Thyroid gland (tissue), 4 donors: Measurements from ENCODE around the gene SND1. TPM values are rescaled to one million over a fixed set of nuclear protein-coding genes. Genes with fewer than 3 reads are reported as not detected.

ENCODE experiments used
- DNase-seq, 2 donors: peaks; one replicate each; pipeline ENCODE4 v3.0.0-alpha.2; 2019
- H3K27ac ChIP-seq, 3 donors: fragments of 200-600 bp; sonication (generic); 1 replicate in 2 of 3; 2 replicates in 1 of 3; pipeline ENCODE4 v1.5.1; 2016 to 2019; ENCODE audit warnings: mild to moderate bottlenecking in 1 of 3, moderate library complexity in 1 of 3
- H3K27me3 ChIP-seq: fragments of 200-600 bp; sonication (generic); one replicate; pipeline ENCODE4 v1.5.1; 2019
- H3K36me3 ChIP-seq, 2 donors: fragments of 200-600 bp; sonication (generic); one replicate each; pipeline ENCODE4 v1.5.1; 2016 to 2019
- H3K4me1 ChIP-seq, 2 donors: fragments of 200-600 bp; sonication (generic); one replicate each; pipeline ENCODE4 v1.5.1; 2017 to 2019
- H3K4me3 ChIP-seq, 3 donors: fragments of 200-600 bp; sonication (generic); replicated peaks in 1 of 3; 1 replicate in 2 of 3; 2 replicates in 1 of 3; pipeline ENCODE4 v1.5.1; 2016; ENCODE audit warnings: mild to moderate bottlenecking in 1 of 3
- H3K9me3 ChIP-seq: fragments of 200-600 bp; sonication (generic); one replicate; pipeline ENCODE4 v1.5.1; 2017
- CTCF ChIP-seq, 6 experiments: fragments of 200-600 bp in 3 of 6; fragments of 450-650 bp in 3 of 6; sonication (generic) in 3 of 6; IDR thresholded peaks; one replicate each; pipeline ENCODE4 v1.5.1; 2016 to 2019; ENCODE audit warnings: antibody characterized with exemption in 6 of 6, mild to moderate bottlenecking in 2 of 6, inconsistent platforms in 1 of 6, moderate library complexity in 1 of 6
- POLR2A ChIP-seq, 2 donors: fragments of 450-650 bp; IDR thresholded peaks; one replicate each; pipeline ENCODE4 v1.6.1; 2017; ENCODE audit warnings: antibody characterized with exemption in 2 of 2, mild to moderate bottlenecking in 2 of 2, moderate library complexity in 1 of 2
- WGBS, 2 donors: methylation state at CpG; one replicate each; pipeline ENCODE4 v1.1.5; 2017; 5-methylcytosine and 5-hydroxymethylcytosine counted together
- intact Hi-C: fragments of 100-400 bp; cut with DNase I; formaldehyde crosslinking; loops from one replicate; pipeline ENCODE4 v1.15.1; 2023
- total RNA-seq, 4 donors: library from RNA; depleted of rRNA; stranded (reverse); fragments of >200 nt; gene quantifications; one replicate each; pipeline ENCODE4 v1.2.3, GENCODE V29; 2016

The SND1 gene
- total RNA-seq, 4 donors from 2014 or later = 126 to 167 (median 144) TPM

DNA sequence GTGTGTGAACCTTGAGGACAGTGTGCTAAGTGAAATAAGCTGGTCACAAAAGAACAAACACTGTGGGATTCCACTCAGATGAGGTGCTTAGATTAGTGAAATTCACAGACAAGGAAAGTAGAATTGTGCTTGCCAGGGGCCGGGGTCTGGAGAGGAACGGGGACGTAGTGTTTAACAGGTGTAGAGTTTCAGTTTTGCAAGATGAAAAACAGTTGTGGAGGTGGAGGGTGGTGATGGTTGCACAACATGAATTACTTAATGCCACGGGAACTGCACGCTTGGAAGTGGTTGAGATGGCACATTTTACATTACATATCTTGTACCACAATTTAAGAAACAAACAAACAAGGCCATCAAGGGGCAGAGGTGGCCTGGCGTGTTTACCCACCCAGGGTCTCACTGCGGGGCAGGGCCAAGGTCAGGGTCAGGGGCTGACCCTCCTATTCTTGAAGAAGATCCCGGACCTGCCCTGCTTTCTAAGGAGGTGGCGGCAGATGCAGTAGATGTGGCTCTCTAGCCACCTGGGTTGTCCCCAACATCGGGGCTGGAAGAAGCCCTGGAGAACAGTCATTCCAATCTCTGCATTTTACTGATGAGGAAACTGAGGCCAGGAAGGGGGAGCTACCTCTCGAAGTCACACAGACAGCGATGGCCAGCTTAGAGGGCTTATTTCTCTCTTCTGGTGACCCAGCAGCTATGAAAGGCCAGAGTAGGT, 470.7 kb downstream of the SND1 start:
- intact Hi-C loops = no loop called here
- H3K4me1 ChIP-seq = no peaks in the 10 kb centered on the region
- H3K4me3 ChIP-seq = no peak overlapping the region
- WGBS, 2 donors = 75 to 84% methylated on average over 12 of the region's 12 CpGs
- no peak overlapping the region for H3K27ac ChIP-seq
- TF ChIP-seq CTCF (IDR thresholded peaks at IDR 0.05) = no peak
- TF ChIP-seq POLR2A (IDR thresholded peaks at IDR 0.05) = no peak
- H3K36me3 ChIP-seq = no peaks in the 10 kb centered on the region
- no peak for DNase-seq
- H3K9me3 ChIP-seq = no peaks in the 10 kb centered on the region
- no peaks in the 10 kb centered on the region for H3K27me3 ChIP-seq

DNA sequence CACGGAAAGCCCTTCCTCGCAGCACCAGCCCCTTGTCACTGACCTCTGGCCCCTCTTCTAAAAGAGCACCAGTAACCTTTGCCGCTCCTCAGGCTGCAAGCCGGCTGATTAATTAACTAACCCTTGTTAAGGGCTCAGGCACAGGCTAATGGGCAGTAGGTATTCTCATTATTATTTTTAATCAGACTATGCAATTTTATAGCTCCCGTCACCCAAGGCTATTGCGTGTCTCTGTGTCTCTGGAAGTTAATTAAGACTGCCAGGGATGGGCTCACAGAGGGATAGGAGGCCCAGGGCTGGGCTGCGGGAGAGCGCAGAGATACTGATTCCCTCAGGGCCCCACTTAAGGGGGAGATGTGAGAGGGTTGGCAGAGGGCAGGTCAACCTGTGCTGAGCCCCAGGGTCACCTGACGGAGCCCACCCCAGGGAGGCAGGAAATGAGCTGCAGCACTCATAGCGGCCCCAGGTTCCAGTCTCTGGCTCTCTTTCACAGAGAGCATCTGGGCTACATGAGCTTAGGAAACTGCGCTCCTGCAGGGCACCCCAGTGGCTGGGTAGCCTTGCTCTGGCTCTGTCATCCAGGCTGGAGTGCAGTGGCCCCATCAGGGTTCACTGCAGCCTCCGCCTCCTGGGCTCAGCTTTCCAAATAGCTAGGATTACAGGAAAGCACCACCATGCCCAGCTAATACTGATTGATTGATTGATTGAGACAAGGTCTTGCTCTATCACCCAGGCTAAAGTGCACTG, 471.5 kb downstream of the SND1 start:
- TF ChIP-seq CTCF (IDR thresholded peaks at IDR 0.05) (no peak), POLR2A (IDR thresholded peaks at IDR 0.05) (no peak)
- intact Hi-C loops = no loop called here
- WGBS, 2 donors = 74 to 78% methylated on average over 12 of the region's 12 CpGs

GRCh38 chr7:128124786-128125185, 472.8 kb downstream of the SND1 start:
- H3K36me3 ChIP-seq = no peaks in the 10 kb centered on the region
- no peak overlapping the region for H3K27ac ChIP-seq
- H3K4me3 ChIP-seq = no peak overlapping the region
- no peak for TF ChIP-seq CTCF (IDR thresholded peaks at IDR 0.05)
- no peak for TF ChIP-seq POLR2A (IDR thresholded peaks at IDR 0.05)
- H3K9me3 ChIP-seq = no peaks in the 10 kb centered on the region
- H3K4me1 ChIP-seq = no peaks in the 10 kb centered on the region
- WGBS, 2 donors = 61 to 67% methylated on average over 4 of the region's 4 CpGs
- H3K27me3 ChIP-seq = no peaks in the 10 kb centered on the region
- no peak for DNase-seq
- intact Hi-C loops = no loop called here

More for the DNA sequence above, 471.5 kb downstream of the SND1 start:
- Histone ChIP-seq H3K27ac (no peak overlapping the region), H3K4me3 (no peak overlapping the region), H3K4me1 (no peaks in the 10 kb centered on the region), H3K27me3 (no peaks in the 10 kb centered on the region), H3K9me3 (no peaks in the 10 kb centered on the region), H3K36me3 (no peaks in the 10 kb centered on the region)
- no peak for DNase-seq

DNA sequence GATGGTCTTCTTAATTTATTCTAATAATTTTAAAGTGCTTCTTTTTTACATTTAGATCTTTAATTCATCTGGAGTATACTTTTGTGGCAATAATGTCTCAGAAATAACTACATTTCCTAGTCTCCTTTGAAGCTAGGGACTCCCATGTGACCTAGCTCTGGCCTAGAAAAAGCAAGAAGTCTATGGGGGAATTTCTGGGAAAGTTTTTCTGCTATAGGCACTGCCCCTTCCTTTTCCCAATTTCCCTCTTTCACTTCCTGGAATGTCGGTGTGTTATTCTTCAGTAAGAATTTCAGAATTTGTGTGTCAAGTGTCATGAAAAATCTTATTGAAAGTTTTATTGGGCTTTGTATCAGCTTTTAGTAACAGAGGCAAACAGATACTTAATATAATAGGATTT, 473.8 kb downstream of the SND1 start:
- no peak for TF ChIP-seq CTCF (IDR thresholded peaks at IDR 0.05)
- TF ChIP-seq POLR2A (IDR thresholded peaks at IDR 0.05) = no peak
- no peak for DNase-seq
- H3K4me3 ChIP-seq = no peak overlapping the region
- H3K27ac ChIP-seq = no peak overlapping the region
- no peaks in the 10 kb centered on the region for H3K27me3 ChIP-seq
- no peaks in the 10 kb centered on the region for H3K4me1 ChIP-seq
- H3K36me3 ChIP-seq = no peaks in the 10 kb centered on the region
- WGBS, 2 donors = 58 to 60% methylated on average over 1 of the region's 1 CpG
- intact Hi-C loops = no loop called here
- no peaks in the 10 kb centered on the region for H3K9me3 ChIP-seq

DNA sequence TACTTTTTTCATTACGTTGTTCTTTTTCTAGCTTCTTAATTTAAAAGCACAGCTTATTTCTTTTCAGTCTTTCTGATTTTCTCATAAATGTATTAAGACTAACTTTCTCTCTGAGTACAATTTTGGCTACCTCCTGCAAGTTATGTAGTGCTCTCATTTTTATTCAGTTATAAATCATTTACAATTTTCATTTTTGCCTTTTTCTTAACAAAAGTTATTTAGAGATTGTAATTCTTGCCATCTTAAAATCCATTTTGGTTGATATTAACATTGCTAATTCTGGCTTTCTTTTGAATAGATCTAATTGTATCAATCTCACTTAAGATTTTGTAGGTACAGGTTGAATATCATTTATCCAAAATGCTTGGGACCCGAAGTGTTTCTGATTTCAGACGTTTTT, 476.4 kb downstream of the SND1 start:
- Histone ChIP-seq H3K36me3 (no peaks in the 10 kb centered on the region), H3K4me1 (no peaks in the 10 kb centered on the region), H3K4me3 (no peak overlapping the region), H3K27ac (no peak overlapping the region), H3K27me3 (no peaks in the 10 kb centered on the region), H3K9me3 (no peaks in the 10 kb centered on the region)
- no peak for TF ChIP-seq POLR2A (IDR thresholded peaks at IDR 0.05)
- TF ChIP-seq CTCF (IDR thresholded peaks at IDR 0.05) = no peak
- 83 to 88% methylated on average over 3 of the region's 3 CpGs for WGBS, 2 donors
- intact Hi-C loops = no loop called here
- no peak for DNase-seq
